Measurements from ENCODE around the gene GABBR2.

The GABBR2 gene

GRCh38 chr9:98563212-98563907, 145.4 kb downstream of the GABBR2 start:
- Histone ChIP-seq H3K36me3 (ENCODE audit: control insufficient read depth, insufficient read depth, low read length) (no peaks in the 10 kb centered on the region), H3K9me3 (ENCODE audit: control insufficient read depth, insufficient read depth, low read length) (no peaks in the 10 kb centered on the region), H3K27ac (ENCODE audit: low read length) (no peak overlapping the region), H3K4me3 (ENCODE audit: low read length) (no peak overlapping the region), H3K27me3 (ENCODE audit: control insufficient read depth, insufficient read depth, low read length) (no peaks in the 10 kb centered on the region), H3K4me1 (ENCODE audit: control insufficient read depth, insufficient read depth, low read length) (no peaks in the 10 kb centered on the region)
- no peak for DNase-seq (ENCODE audit: low read depth, low spot score)
- WGBS (ENCODE audit: insufficient coverage, insufficient read length) = no CpG with 5 or more reads among the region's 14 CpGs

- H3K9me3 ChIP-seq (ENCODE audit: control insufficient read depth, insufficient read depth, low read length) = no peaks in the 10 kb centered on the region
- no peaks in the 10 kb centered on the region for H3K27me3 ChIP-seq (ENCODE audit: control insufficient read depth, insufficient read depth, low read length)
- H3K4me3 ChIP-seq (ENCODE audit: low read length) = no peak overlapping the region
- H3K36me3 ChIP-seq (ENCODE audit: control insufficient read depth, insufficient read depth, low read length) = no peaks in the 10 kb centered on the region
- H3K4me1 ChIP-seq (ENCODE audit: control insufficient read depth, insufficient read depth, low read length) = no peaks in the 10 kb centered on the region
- no peak for DNase-seq (ENCODE audit: low read depth, low spot score)
- no peak overlapping the region for H3K27ac ChIP-seq (ENCODE audit: low read length)
Measured at GRCh38 chr9:98559561-98559960, 149.2 kb downstream of the GABBR2 start.

- no peaks in the 10 kb centered on the region for H3K4me1 ChIP-seq (ENCODE audit: control insufficient read depth, insufficient read depth, low read length)
- no peaks in the 10 kb centered on the region for H3K36me3 ChIP-seq (ENCODE audit: control insufficient read depth, insufficient read depth, low read length)
- no peaks in the 10 kb centered on the region; the same call in 1 of the 2 replicates for H3K27me3 ChIP-seq (ENCODE audit: control insufficient read depth, insufficient read depth, low read length)
- H3K9me3 ChIP-seq (ENCODE audit: control insufficient read depth, insufficient read depth, low read length) = no peaks in the 10 kb centered on the region
- H3K27ac ChIP-seq (ENCODE audit: low read length) = no peak overlapping the region
- H3K4me3 ChIP-seq (ENCODE audit: low read length) = no peak overlapping the region
- WGBS (ENCODE audit: insufficient coverage, insufficient read length) = no CpG with 5 or more reads among the region's 3 CpGs
- DNase-seq (ENCODE audit: low read depth, low spot score) = no peak
Measured at GRCh38 chr9:98558575-98558974, 150.2 kb downstream of the GABBR2 start.

- no peaks in the 10 kb centered on the region for H3K9me3 ChIP-seq (ENCODE audit: control insufficient read depth, insufficient read depth, low read length)
- H3K4me1 ChIP-seq (ENCODE audit: control insufficient read depth, insufficient read depth, low read length) = no peaks in the 10 kb centered on the region
- no peak overlapping the region for H3K27ac ChIP-seq (ENCODE audit: low read length)
- no peak overlapping the region for H3K4me3 ChIP-seq (ENCODE audit: low read length)
- no peaks in the 10 kb centered on the region; the same call in 1 of the 2 replicates for H3K27me3 ChIP-seq (ENCODE audit: control insufficient read depth, insufficient read depth, low read length)
- WGBS (ENCODE audit: insufficient coverage, insufficient read length) = no CpG with 5 or more reads among the region's 12 CpGs
- DNase-seq (ENCODE audit: low read depth, low spot score) = no peak
- no peaks in the 10 kb centered on the region for H3K36me3 ChIP-seq (ENCODE audit: control insufficient read depth, insufficient read depth, low read length)
Measured at GRCh38 chr9:98556511-98556910, 152.2 kb downstream of the GABBR2 start.

GRCh38 chr9:98555651-98556465, 152.9 kb downstream of the GABBR2 start:
- Histone ChIP-seq H3K4me1 (ENCODE audit: control insufficient read depth, insufficient read depth, low read length) (no peaks in the 10 kb centered on the region), H3K9me3 (ENCODE audit: control insufficient read depth, insufficient read depth, low read length) (no peaks in the 10 kb centered on the region), H3K36me3 (ENCODE audit: control insufficient read depth, insufficient read depth, low read length) (no peaks in the 10 kb centered on the region), H3K4me3 (ENCODE audit: low read length) (no peak overlapping the region), H3K27me3 (ENCODE audit: control insufficient read depth, insufficient read depth, low read length) (no peaks in the 10 kb centered on the region; the same call in 1 of the 2 replicates), H3K27ac (ENCODE audit: low read length) (no peak overlapping the region)
- DNase-seq (ENCODE audit: low read depth, low spot score) = no peak
- no CpG with 5 or more reads among the region's 10 CpGs for WGBS (ENCODE audit: insufficient coverage, insufficient read length)

GRCh38 chr9:98554752-98555151, 154.0 kb downstream of the GABBR2 start:
- H3K27me3 ChIP-seq (ENCODE audit: control insufficient read depth, insufficient read depth, low read length) = no peaks in the 10 kb centered on the region; the same call in 1 of the 2 replicates
- no peak for DNase-seq (ENCODE audit: low read depth, low spot score)
- no peaks in the 10 kb centered on the region for H3K36me3 ChIP-seq (ENCODE audit: control insufficient read depth, insufficient read depth, low read length)
- no peak overlapping the region for H3K27ac ChIP-seq (ENCODE audit: low read length)
- H3K4me3 ChIP-seq (ENCODE audit: low read length) = no peak overlapping the region
- WGBS (ENCODE audit: insufficient coverage, insufficient read length) = no CpG with 5 or more reads among the region's 5 CpGs
- no peaks in the 10 kb centered on the region for H3K4me1 ChIP-seq (ENCODE audit: control insufficient read depth, insufficient read depth, low read length)
- no peaks in the 10 kb centered on the region for H3K9me3 ChIP-seq (ENCODE audit: control insufficient read depth, insufficient read depth, low read length)

- H3K27ac ChIP-seq (ENCODE audit: low read length) = no peak overlapping the region
- no peaks in the 10 kb centered on the region for H3K36me3 ChIP-seq (ENCODE audit: control insufficient read depth, insufficient read depth, low read length)
- no peak overlapping the region for H3K4me3 ChIP-seq (ENCODE audit: low read length)
- H3K4me1 ChIP-seq (ENCODE audit: control insufficient read depth, insufficient read depth, low read length) = no peaks in the 10 kb centered on the region
- no peaks in the 10 kb centered on the region; the same call in 1 of the 2 replicates for H3K27me3 ChIP-seq (ENCODE audit: control insufficient read depth, insufficient read depth, low read length)
- no peak for DNase-seq (ENCODE audit: low read depth, low spot score)
- H3K9me3 ChIP-seq (ENCODE audit: control insufficient read depth, insufficient read depth, low read length) = no peaks in the 10 kb centered on the region
- WGBS (ENCODE audit: insufficient coverage, insufficient read length) = no CpG with 5 or more reads among the region's 8 CpGs
Measured at GRCh38 chr9:98552331-98552730, 156.4 kb downstream of the GABBR2 start.

- Histone ChIP-seq H3K9me3 (ENCODE audit: control insufficient read depth, insufficient read depth, low read length) (no peaks in the 10 kb centered on the region), H3K36me3 (ENCODE audit: control insufficient read depth, insufficient read depth, low read length) (no peaks in the 10 kb centered on the region), H3K27me3 (ENCODE audit: control insufficient read depth, insufficient read depth, low read length) (no peaks in the 10 kb centered on the region; the same call in 1 of the 2 replicates), H3K4me1 (ENCODE audit: control insufficient read depth, insufficient read depth, low read length) (no peaks in the 10 kb centered on the region), H3K4me3 (ENCODE audit: low read length) (no peak overlapping the region), H3K27ac (ENCODE audit: low read length) (no peak overlapping the region)
- WGBS (ENCODE audit: insufficient coverage, insufficient read length) = no CpG with 5 or more reads among the region's 11 CpGs
- DNase-seq (ENCODE audit: low read depth, low spot score) = no peak
Measured at GRCh38 chr9:98551511-98552286, 157.0 kb downstream of the GABBR2 start.

GRCh38 chr9:98550206-98550820, 158.4 kb downstream of the GABBR2 start:
- Histone ChIP-seq H3K4me3 (ENCODE audit: low read length) (no peak overlapping the region), H3K9me3 (ENCODE audit: control insufficient read depth, insufficient read depth, low read length) (no peaks in the 10 kb centered on the region), H3K36me3 (ENCODE audit: control insufficient read depth, insufficient read depth, low read length) (no peaks in the 10 kb centered on the region), H3K27me3 (ENCODE audit: control insufficient read depth, insufficient read depth, low read length) (no peaks in the 10 kb centered on the region; the same call in 1 of the 2 replicates), H3K27ac (ENCODE audit: low read length) (no peak overlapping the region), H3K4me1 (ENCODE audit: control insufficient read depth, insufficient read depth, low read length) (no peaks in the 10 kb centered on the region)
- DNase-seq (ENCODE audit: low read depth, low spot score) = no peak
- no CpG with 5 or more reads among the region's 7 CpGs for WGBS (ENCODE audit: insufficient coverage, insufficient read length)

GRCh38 chr9:98549401-98549800, 159.3 kb downstream of the GABBR2 start:
- H3K4me3 ChIP-seq (ENCODE audit: low read length) = no peak overlapping the region
- no peak overlapping the region for H3K27ac ChIP-seq (ENCODE audit: low read length)
- no CpG with 5 or more reads among the region's 3 CpGs for WGBS (ENCODE audit: insufficient coverage, insufficient read length)

More at GRCh38 chr9:98549401-98549800, 159.3 kb downstream of the GABBR2 start:
- Histone ChIP-seq H3K27me3 (ENCODE audit: control insufficient read depth, insufficient read depth, low read length) (no peaks in the 10 kb centered on the region; the same call in 1 of the 2 replicates), H3K9me3 (ENCODE audit: control insufficient read depth, insufficient read depth, low read length) (no peaks in the 10 kb centered on the region), H3K4me1 (ENCODE audit: control insufficient read depth, insufficient read depth, low read length) (no peaks in the 10 kb centered on the region), H3K36me3 (ENCODE audit: control insufficient read depth, insufficient read depth, low read length) (no peaks in the 10 kb centered on the region)
- no peak for DNase-seq (ENCODE audit: low read depth, low spot score)
